Measurements from ENCODE around the gene CCDC141.

DNA sequence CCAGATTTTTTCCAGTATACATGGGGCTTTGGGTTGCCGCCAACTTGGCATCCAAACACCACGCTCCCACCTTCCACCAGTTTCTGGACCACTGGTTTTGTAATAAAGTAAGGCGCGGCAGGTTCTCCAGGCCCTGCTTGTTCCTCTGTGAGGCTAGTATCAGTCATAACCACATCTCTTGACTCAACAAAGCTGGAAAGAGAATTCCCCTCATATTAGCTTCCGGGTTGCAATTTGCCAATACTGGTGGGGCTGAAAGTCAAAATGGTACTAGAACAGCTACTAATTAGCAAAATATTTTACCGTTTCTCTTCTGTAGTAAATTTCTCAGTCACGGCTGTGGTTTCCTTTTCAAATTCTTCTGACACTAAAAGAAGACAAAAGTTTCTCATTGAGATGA is 267.7 kb downstream of the CCDC141 start:
- TF ChIP-seq CTCF (IDR thresholded peaks at IDR 0.05; ENCODE audit: poor library complexity, severe bottlenecking), result no peak
- TF ChIP-seq POLR2AphosphoS5 (IDR thresholded peaks at IDR 0.05), result no peak

All from neural cell (in vitro differentiated cells).